ENCODE measurements around the gene KDM6A.
"Not testable (repeated sequence)": the region's sequence is repeated elsewhere in the genome, so short reads cannot be mapped to it uniquely, and the experiment has no call there.

KDM6A gene

GRCh38 chrX:45077748-45078424, 204.9 kb downstream of the KDM6A start:
- DNase-seq (ENCODE audit: low read depth in 2 of 2), result no peak

DNA sequence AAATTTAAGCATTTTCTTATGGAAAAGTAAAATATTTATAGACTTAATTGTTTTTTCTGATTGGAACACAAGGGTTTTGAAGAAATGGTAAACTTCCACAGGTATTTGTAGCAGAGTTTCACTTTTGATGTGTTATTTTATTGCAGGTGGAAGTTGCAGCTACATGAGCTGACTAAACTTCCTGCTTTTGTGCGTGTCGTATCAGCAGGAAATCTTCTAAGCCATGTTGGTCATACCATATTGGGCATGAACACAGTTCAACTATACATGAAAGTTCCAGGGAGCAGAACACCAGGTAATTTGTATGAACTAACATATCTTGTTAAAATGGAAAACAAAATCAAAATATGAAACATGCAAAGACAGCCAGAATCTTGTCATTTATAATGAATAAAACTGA, 210.3 kb downstream of the KDM6A start:
- no peak for DNase-seq (ENCODE audit: low read depth in 2 of 2)

GRCh38 chrX:45110494-45110893, 237.5 kb downstream of the KDM6A start:
- DNase-seq (ENCODE audit: low read depth in 2 of 2), result no peak

DNA sequence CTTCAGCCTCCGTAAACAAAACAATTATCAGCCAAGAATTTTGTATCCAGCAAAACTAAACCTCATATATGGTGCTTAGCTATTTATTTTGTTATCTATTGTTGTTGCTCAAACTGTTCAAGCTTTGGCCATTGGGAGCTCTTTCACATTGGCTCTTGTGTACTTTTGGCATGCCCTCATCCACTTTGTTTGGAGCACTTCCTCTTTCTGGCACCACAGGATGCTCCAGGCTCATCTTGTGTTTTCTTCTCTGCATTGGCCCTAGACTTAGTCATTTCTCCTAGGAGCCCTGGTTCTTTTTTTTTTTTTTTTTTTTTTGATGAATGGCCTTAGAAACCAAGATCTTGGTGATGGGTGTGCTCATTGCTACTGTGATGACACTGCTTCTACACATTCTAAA, 253.2 kb downstream of the KDM6A start:
- no peak for DNase-seq (ENCODE audit: low read depth in 2 of 2)

DNA sequence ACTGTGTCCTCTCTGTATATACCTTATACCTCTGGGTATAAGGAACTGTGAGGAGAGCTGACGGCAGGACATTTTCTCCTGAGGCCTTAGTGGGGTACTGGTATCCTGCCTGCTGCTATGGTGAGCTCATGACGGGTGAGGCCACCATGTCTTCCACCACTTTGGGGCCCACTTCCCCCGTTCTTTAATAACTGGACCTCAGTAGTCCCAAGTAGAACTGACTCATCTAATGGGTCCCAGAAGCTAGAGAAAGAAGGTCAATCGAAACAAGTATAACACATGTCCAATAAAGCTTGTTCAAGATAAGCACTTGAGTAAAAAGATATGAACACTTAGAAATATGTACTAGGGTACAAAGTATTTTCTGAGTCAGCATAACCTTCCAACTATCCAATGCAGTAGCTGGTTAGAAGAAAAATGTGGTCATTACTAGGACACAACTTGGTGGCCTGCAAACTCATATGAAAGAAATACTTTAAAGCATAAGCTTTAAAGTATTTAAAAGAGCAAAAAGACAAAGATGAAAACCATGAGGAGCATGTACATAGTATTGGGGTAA, 256.0 kb downstream of the KDM6A start:
- no peak for DNase-seq (ENCODE audit: low read depth in 2 of 2)

DNA sequence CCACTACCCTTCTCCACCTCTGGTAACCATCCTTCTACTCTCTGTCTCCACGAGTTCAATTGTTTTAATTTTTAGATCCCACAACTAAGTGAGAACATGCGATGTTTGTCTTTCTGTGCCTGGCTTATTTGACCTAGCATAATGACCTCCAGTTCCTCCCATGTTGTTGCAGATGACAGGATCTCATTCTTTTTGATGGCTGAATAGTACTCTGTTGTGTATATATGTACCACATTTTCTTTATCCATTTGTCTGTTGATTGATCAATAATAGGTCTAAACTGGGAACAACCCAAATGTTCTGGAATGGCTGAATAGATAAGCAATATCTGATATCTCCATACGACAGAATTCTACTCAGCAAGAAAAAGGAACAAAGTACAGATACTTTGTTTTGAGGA, 260.5 kb downstream of the KDM6A start:
- DNase-seq (ENCODE audit: low read depth in 2 of 2), result no peak

- DNase-seq (ENCODE audit: low read depth in 2 of 2), result no peak
These were observed 261.3 kb downstream of the KDM6A start for GRCh38 chrX:45134315-45134731.

- DNase-seq (ENCODE audit: low read depth in 2 of 2), result no peak
These were observed 261.8 kb downstream of the KDM6A start for GRCh38 chrX:45134775-45135174.

DNA sequence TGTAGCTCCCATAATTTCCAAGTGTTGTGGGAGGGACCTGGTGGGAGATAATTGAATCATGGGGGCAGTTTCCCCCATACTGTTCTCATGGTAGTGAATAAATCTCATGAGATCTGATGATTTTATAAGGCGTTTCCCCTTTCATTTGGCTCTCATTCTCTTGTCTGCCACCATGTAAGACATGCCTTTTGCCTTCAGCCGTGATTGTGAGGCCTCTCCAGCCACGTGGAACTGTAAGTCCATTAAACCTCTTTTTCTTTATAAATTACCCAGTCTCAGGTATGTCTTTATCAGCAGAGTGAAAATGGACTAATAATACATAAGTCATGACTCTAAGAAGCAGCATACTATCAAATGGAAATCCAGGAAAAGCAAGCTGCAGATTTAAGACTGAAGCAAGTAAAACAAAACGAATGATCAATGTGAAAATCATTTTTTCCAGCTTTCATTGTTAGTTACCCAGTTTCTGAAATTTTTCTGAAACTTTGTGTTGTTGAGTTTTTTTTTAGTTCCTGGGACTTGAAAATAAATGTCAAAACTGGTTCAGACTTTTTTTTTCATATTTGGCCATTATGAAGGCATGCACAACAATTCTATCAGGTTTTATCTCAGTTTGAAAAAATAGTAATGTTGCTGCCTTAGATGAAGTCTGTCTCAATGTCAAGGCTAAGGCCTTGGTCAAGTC, 262.5 kb downstream of the KDM6A start:
- not testable (repeated sequence) for DNase-seq (ENCODE audit: low read depth in 2 of 2)

DNA sequence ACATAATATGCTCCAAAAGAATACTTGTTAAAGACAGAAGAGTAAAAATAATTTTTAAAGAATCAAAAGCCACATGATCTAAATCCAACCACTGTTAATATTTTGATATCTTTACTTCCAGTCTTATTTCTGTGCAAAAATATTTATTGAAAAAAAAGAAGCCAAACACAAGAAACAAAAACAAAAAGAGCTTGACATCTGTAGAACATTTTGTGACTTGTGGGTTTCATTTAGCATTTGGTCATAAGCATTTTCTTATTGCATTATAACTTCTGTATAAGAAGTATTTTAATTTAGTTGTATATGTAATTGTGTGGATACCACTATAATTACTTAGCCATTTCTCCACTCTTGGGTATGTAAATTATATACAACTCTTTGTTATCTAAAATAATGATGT, 264.5 kb downstream of the KDM6A start:
- no peak for DNase-seq (ENCODE audit: low read depth in 2 of 2)

DNA sequence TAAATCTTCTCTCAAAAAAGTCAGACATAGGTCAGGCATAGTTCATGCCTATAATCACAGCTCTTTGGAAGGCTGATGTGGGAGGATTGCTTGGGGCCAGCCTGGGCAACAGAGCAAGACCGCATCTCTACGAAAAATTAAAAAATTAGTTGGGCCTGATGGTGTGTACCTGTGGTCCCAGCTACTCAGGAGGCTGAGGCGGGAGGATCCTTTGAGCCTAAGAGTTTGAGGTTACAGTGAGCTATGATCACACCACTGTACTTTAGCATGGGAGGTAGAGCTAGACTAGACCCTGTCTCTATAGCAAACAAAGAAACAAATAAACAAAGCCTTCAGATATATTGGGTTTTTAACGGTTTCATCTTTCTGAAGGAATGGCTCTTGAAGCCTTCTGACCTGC, 265.5 kb downstream of the KDM6A start:
- no peak for DNase-seq (ENCODE audit: low read depth in 2 of 2)

DNA sequence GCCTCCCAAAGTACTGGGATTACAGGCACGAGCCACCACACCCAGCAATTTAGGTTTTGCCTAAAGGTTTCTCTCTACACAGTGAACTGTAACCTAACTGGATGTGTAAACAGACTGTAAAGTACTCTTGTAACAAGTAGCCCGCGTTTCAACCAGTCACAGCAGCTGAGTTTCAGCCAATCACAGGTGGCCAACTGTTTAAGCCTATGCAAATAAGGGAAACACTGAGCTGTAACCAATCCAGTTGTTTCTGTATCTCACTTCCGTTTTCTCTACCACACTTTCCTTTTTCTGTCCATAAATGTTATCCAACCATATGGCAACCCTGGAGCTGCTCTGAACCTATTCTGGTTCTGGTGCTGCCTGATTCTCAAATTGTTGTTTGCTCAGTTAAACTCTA, 267.8 kb downstream of the KDM6A start:
- no peak for DNase-seq (ENCODE audit: low read depth in 2 of 2)

- DNase-seq (ENCODE audit: low read depth in 2 of 2), result no peak
These were observed 269.2 kb downstream of the KDM6A start for GRCh38 chrX:45142185-45142584.

DNA sequence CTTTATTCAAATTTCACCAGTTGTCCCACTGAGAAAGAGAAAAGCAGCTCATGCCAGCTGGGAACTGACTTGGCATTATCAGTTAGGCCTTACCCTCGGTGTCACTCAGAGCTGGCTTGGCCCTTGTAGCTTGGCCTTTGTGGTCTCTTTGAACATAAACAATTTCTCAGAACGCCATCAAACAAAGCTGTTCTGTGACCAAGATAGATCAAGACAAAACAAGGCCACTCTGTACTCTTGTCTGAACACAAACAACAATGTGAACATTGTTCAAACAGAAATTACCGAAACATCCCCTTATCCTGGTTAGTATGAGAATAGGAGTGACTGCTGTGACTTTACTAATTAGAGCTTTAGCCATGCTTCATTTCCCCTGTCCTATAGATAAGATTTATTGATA, 270.5 kb downstream of the KDM6A start:
- DNase-seq (ENCODE audit: low read depth in 2 of 2), result no peak

DNA sequence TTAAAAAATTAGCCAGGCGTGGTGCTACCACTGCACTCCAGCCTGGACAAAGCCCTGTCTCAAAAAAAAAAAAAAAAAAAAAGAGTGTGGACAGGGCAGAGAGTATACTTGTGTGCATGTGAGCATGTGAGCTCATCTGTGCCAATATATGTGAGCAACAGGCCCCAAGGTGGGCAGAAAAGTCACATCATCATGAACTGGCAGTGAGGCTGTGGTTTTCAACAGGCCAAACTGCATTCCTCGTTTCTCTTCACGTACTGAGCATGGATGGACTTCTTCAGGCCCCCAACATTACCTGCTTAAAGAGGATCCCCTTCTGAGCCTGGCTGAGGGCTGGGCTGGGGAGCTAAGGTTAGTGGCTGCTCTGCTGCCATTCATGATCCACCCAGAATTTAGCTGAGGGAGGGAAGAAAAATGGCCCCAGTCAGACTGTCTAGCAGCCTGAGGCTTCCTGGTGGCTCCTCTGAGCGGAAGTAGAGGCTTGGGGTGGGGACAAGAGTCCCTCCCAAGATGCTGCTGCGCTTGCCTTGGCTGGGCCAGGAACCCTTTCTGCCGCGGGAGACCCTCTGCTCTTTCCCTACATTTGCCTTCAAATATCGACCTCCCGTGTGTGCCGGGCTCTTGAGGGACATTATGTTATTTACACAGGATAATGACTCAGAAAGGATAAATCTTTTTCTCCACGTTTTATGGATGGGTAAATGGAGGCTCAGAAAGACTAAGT, 272.7 kb downstream of the KDM6A start:
- DNase-seq (ENCODE audit: low read depth in 2 of 2), result no peak

- no peak for DNase-seq (ENCODE audit: low read depth in 2 of 2)
These were observed 277.8 kb downstream of the KDM6A start for GRCh38 chrX:45150821-45151220.

DNA sequence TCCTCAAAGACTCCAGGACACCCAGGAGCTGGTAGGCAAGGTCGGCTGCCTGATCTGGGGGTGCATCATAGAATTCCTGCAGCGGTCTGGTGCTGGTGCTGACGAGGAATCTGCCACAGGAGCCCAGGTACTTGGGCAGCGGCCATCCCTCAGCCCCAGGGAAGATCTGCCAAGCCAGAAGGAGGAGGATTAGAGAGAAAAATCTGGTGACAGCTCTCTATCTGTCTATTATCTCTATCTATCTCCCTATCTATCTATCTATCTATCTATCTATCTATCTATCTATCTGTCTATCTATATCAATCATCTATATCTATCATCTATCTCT, 281.0 kb downstream of the KDM6A start:
- DNase-seq (ENCODE audit: low read depth in 2 of 2), result no peak

GRCh38 chrX:45154462-45154861, 281.5 kb downstream of the KDM6A start:
- no peak for DNase-seq (ENCODE audit: low read depth in 2 of 2)

DNA sequence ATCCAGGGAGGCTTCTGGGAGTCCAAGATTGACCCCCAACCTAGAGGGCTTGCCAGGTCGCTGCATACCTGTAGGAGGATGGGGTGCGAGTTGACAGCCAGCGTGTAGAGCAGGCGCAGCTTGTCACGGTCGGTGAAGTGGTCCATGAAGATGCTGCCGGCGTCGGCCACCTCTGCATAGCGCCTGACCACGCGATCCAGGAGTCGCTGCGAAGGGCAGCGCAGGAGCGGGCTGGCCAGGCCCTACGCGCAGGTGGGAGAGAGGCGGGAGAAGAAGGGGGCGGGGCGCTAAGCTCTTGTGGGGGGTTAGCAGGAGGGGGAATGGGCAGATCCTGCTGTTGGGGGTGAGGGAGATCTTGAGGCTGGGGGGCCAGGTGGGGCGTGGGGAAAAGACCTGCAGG, 284.7 kb downstream of the KDM6A start:
- DNase-seq (ENCODE audit: low read depth in 2 of 2), result no peak

Data from stimulated activated CD4-positive, alpha-beta T cell treated with anti-CD3 and anti-CD28 coated beads, Interleukin-4, amount 100 ng/mL, for 48 hours (primary cell).